ENCODE results near the gene GPR171. TPM values are rescaled to one million over a fixed set of nuclear protein-coding genes. Genes with fewer than 3 reads are reported as not detected.

GPR171 gene
- polyA plus RNA-seq, 3 donors: 0.20 TPM; not detected in 2

DNA sequence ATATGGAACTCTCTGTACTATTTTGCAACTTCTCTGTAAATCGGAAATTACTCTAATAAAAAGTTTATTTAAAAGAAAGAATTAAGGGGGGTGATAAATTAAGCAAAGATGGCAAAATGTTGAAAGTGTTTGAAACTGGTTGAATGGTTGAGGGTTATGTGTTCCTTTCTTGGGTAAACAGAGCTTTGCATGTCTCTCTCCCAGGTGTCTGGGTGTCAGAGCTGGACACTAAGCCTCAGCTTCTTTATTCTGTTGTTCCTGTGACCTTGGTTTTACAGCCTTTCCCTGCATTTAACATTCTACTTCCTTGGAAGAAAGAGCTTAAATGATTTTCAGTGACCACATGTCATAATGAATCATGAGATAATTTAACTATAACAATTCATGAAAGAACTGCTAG lies 7.2 kb downstream of the GPR171 start:
- no peaks in the 10 kb centered on the region for H3K36me3 ChIP-seq (replicated peaks in 1 of 2; ENCODE audit: control insufficient read depth in 1 of 2, insufficient read depth in 2 of 2, low read length in 2 of 2)
- TF ChIP-seq, protein P1, sequence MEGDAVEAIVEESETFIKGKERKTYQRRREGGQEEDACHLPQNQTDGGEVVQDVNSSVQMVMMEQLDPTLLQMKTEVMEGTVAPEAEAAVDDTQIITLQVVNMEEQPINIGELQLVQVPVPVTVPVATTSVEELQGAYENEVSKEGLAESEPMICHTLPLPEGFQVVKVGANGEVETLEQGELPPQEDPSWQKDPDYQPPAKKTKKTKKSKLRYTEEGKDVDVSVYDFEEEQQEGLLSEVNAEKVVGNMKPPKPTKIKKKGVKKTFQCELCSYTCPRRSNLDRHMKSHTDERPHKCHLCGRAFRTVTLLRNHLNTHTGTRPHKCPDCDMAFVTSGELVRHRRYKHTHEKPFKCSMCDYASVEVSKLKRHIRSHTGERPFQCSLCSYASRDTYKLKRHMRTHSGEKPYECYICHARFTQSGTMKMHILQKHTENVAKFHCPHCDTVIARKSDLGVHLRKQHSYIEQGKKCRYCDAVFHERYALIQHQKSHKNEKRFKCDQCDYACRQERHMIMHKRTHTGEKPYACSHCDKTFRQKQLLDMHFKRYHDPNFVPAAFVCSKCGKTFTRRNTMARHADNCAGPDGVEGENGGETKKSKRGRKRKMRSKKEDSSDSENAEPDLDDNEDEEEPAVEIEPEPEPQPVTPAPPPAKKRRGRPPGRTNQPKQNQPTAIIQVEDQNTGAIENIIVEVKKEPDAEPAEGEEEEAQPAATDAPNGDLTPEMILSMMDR (IDR thresholded peaks at IDR 0.05): no peak
- H3K27me3 ChIP-seq (ENCODE audit: control insufficient read depth in 2 of 2, insufficient read depth in 2 of 2, low read length in 2 of 2): no peaks in the 10 kb centered on the region
- H3K4me3 ChIP-seq (replicated peaks in 1 of 3; ENCODE audit: low read depth in 2 of 3, low read length in 3 of 3): no peak overlapping the region
- H3K9ac ChIP-seq (ENCODE audit: insufficient read depth, low read length, poor library complexity, severe bottlenecking): no peak overlapping the region
- H3K27ac ChIP-seq (ENCODE audit: low read depth in 1 of 2, low read length in 2 of 2): no peak overlapping the region
- Mint-ChIP-seq H3K4me3 (no peak overlapping the region), H3K9me3 (no peaks in the 10 kb centered on the region), H3K27me3 (ENCODE audit: low read depth in 3 of 3) (peaks cover 0 to 2% (median 0%) of the 10 kb centered on the region in 3 donors), H3K4me1 (no peaks in the 10 kb centered on the region), H3K36me3 (no peaks in the 10 kb centered on the region), H3K27ac (no peak overlapping the region)
- H4K20me1 ChIP-seq (ENCODE audit: insufficient read depth, low read length): no peaks in the 10 kb centered on the region
- H3K4me1 ChIP-seq (ENCODE audit: control insufficient read depth in 1 of 2, insufficient read depth in 2 of 2, low read length in 2 of 2): no peaks in the 10 kb centered on the region
- no peak overlapping the region for H2AFZ ChIP-seq (ENCODE audit: insufficient read depth, low read depth, low read length, poor library complexity, severe bottlenecking)
- no CpG with 5 or more reads among the region's 1 CpG for WGBS (ENCODE audit: insufficient coverage)
- no peak overlapping the region for H3K4me2 ChIP-seq (replicated peaks; ENCODE audit: extremely low read depth, low read length, poor library complexity, severe bottlenecking)
- H3K9me3 ChIP-seq (replicated peaks in 1 of 2; ENCODE audit: control insufficient read depth in 1 of 2, insufficient read depth in 1 of 2, low read length in 2 of 2): no peaks in the 10 kb centered on the region
- no peak for DNase-seq
- intact Hi-C loops (cut with micrococcal nuclease): no loop called here
- no peaks in the 10 kb centered on the region for H3K79me2 ChIP-seq (ENCODE audit: insufficient read depth, low read length)

DNA sequence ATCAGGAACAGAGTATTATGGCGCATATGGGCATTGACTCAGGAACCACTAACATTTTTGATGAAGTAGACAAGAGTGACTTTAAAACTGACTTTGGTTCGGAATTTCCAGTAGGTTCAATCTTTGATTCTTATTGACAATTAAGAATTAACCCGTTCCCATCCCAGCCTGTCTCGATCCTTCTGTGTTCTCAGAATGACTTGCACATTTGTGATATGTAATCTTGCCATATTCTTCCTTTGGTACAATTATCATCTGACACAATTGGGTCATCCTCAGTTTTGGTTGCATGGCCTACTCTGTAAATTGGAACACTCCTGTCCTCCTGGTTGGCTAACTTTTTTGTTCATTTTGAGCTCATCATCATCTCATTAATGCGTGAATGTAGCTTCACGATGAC lies 10.5 kb downstream of the GPR171 start:
- H3K4me3 ChIP-seq (replicated peaks in 1 of 3; ENCODE audit: low read depth in 2 of 3, low read length in 3 of 3): no peak overlapping the region
- DNase-seq: no peak
- no peak overlapping the region for H2AFZ ChIP-seq (ENCODE audit: insufficient read depth, low read depth, low read length, poor library complexity, severe bottlenecking)
- no peaks in the 10 kb centered on the region for H3K36me3 ChIP-seq (replicated peaks in 1 of 2; ENCODE audit: control insufficient read depth in 1 of 2, insufficient read depth in 2 of 2, low read length in 2 of 2)
- no peaks in the 10 kb centered on the region for H3K79me2 ChIP-seq (ENCODE audit: insufficient read depth, low read length)
- Mint-ChIP-seq H3K27me3 (ENCODE audit: low read depth in 3 of 3) (peaks cover 0 to 2% (median 0%) of the 10 kb centered on the region in 3 donors), H3K4me1 (no peaks in the 10 kb centered on the region), H3K9me3 (peaks cover 0 to 2% (median 0%) of the 10 kb centered on the region in 7 donors), H3K36me3 (no peaks in the 10 kb centered on the region), H3K4me3 (no peak overlapping the region), H3K27ac (no peak overlapping the region)
- H3K9me3 ChIP-seq (replicated peaks in 1 of 2; ENCODE audit: control insufficient read depth in 1 of 2, insufficient read depth in 1 of 2, low read length in 2 of 2): no peaks in the 10 kb centered on the region
- intact Hi-C loops (cut with micrococcal nuclease): no loop called here
- TF ChIP-seq, protein P1 (IDR thresholded peaks at IDR 0.05): no peak
- H4K20me1 ChIP-seq (ENCODE audit: insufficient read depth, low read length): no peaks in the 10 kb centered on the region
- H3K9ac ChIP-seq (ENCODE audit: insufficient read depth, low read length, poor library complexity, severe bottlenecking): no peak overlapping the region
- H3K4me2 ChIP-seq (replicated peaks; ENCODE audit: extremely low read depth, low read length, poor library complexity, severe bottlenecking): no peak overlapping the region
- 100% methylated on average over 1 of the region's 6 CpGs for WGBS (ENCODE audit: insufficient coverage)
- H3K4me1 ChIP-seq (ENCODE audit: control insufficient read depth in 1 of 2, insufficient read depth in 2 of 2, low read length in 2 of 2): no peaks in the 10 kb centered on the region
- H3K27ac ChIP-seq (ENCODE audit: low read depth in 1 of 2, low read length in 2 of 2): no peak overlapping the region
- H3K27me3 ChIP-seq (ENCODE audit: control insufficient read depth in 2 of 2, insufficient read depth in 2 of 2, low read length in 2 of 2): no peaks in the 10 kb centered on the region
